HG03439 (cell line): ENCODE results near the gene LHFPL6.

Experiments
- ATAC-seq: cut with Tn5 transposase; IDR thresholded peaks from one replicate; pipeline ENCODE4 v1.9.1; 2021; ENCODE audit warnings: mild to moderate bottlenecking, moderate library complexity; ENCODE audit not compliant: unreplicated experiment

LHFPL6 gene

GRCh38 chr13:39397226-39397895 lies 205.6 kb downstream of the LHFPL6 start:
- ATAC-seq = no peak

- no peak for ATAC-seq
These were observed 208.0 kb downstream of the LHFPL6 start for GRCh38 chr13:39394796-39395678.

DNA sequence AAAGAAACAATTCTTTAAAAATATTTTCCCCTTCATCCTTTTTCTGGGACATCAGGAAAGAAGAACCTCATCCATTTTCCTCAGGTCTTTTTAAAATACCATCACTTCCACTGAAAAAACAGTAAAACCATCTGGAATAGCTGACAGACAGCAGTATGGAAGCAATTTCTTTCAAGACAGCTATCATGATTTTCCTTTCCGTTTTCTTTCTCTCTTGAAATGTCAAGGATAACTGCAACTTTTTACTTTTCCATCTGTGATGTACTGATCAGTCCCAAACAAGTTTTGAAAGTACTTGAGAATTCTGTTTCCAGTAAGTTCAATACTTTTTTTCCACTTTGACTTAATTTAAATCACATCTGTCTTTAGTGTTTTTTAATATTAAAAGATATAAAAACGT lies 211.2 kb downstream of the LHFPL6 start:
- no peak for ATAC-seq

DNA sequence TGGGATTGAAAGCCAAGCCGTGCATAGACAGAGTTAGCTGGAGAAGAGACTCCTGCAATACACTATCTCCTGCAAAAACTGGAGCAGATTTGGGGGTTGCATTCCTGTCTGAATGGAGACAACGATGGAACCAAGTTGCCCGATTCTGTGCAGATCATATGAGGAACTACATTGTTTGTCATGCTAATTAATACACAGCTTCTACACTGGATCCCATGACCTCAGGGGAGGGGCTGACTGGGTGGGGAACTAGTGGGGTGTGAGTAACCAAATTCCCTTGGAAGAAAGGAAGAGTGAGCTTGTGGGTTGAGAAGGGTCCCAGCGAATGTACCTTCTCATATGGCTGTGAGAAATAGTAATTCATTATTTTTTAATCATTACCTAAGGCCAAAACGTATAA lies 214.0 kb downstream of the LHFPL6 start:
- ATAC-seq = no peak

DNA sequence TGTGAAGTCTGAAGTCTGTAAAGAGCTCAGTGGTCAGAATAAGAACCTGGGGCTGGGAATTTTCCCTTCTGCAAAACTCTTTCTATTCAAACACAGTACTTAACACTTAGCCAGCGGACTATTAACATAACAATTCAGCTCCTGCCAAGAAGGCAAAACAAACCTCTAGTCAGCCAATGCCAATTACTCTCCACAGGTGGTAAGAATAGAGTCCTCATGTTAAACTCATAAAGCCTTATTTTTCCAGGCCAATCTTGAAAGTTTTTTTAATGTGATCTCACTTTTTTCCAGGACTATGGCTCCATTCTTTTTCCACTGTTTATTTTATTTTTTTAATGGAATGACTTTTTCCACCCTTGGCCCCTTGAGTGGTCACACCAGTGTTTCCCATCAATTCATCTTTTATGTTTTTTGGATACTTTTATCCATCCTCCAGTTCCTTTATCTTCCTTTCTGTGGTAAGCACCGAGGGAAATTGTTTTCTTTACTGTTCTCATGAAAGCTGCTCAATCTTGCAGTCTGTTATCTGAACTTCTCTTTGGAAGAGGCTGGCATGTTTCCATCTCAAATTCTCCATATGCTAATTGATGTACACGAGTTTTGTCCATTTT lies 217.3 kb downstream of the LHFPL6 start:
- no peak for ATAC-seq

DNA sequence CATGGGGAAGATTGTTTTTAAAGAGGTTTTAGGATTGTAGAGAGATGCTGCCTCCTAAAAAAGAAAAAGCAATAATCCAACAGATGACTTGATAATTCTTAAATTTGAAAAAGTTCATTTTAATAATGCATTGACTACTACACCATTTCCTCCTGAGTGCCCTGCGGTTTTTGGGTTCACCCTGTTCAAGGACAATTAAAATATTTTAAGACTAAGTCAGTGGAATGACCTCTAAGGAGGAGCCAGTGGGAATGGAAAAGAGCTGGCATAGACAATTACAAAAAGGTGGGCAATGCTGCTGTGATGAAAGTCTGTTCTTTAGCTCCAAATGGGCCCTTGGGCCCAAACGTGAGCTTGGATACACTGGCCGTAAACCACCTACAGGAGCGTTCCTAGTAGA lies 217.8 kb downstream of the LHFPL6 start:
- ATAC-seq = no peak

DNA sequence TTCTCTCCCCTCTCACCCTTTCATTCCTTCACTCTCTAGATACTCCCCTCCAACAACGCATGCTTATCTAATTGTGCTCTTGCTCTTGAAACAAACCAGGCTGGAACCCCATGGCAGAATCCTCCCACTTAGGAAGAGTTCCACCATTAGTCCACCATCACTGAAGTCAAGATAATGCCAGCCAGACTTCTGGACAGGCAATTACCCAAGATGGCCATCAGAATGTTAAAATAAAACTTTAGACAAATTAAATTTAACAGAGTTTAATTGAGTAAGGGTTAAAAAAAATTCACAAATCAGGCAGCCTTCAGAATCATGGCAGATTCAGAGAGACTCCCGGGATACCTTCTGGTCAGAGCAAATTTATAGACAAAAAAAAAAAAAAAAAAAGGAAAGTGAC lies 221.5 kb downstream of the LHFPL6 start:
- ATAC-seq = no peak

DNA sequence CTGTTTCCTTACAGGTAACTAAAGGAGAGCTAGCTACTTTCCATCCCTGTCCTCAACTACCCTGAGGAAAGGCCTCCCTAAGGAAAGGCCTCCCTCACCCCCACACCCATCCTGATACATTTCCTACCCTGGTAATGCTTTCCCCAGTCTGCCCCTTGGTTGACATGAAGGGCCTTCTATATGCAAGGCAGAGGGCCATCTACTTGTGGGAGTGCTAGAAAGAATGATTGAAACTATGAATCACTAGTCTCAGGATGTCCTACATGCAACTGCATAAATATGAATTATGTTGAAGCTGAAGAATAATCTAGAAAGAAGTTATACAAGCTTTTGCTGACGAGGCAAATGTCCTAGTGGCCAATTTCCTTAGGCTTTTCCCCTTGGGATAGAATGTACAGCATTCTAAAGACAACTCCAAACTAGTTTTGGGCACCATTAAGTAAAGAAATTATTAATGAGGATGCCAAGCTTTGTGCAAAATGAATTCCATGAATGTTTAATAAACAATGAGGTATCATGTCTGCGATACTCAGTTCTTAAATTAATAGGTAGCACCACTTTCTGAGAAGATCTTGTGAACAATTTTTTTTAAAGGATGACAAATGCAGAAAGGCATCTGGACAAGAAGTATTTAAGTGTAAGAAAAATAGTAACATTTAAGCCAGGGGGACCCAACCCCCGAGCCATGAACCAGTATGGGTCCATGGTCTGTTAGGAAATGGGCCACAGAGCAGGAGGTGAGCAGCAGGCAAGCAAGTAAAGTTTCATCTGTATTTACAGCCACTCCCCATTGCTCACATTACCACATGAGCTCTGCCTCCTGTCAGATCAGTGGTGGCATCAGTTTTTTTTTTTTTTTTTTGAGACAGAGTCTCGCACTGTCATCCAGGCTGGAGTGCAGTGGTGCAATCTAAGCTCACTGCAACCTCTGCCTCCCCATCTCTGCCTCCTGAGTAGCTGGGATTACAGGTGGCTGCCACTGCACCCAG lies 223.0 kb downstream of the LHFPL6 start:
- ATAC-seq = no peak

GRCh38 chr13:39379118-39379517 lies 223.9 kb downstream of the LHFPL6 start:
- peak; percentile 93 for ATAC-seq

DNA sequence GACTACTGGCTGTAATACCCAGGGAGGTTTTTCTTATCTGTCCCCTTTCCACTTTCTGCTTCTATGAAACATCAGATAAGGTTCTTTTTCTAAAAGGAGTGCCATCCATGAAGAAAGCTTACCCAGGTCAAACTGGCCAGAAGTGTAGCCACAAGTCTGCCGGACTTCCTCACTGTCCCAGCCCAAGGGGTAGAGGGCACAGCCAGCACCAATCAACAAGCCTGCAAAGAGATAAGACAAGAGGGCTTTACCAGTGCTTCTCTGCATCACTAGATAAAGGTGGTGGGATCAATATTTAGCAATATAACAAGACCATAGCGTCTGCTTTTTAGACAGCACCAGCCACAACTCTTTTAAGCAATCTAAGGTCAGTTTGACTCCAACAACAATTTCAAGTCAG lies 224.7 kb downstream of the LHFPL6 start:
- ATAC-seq = no peak

- ATAC-seq = no peak
These were observed 225.3 kb downstream of the LHFPL6 start for GRCh38 chr13:39377699-39378098.

DNA sequence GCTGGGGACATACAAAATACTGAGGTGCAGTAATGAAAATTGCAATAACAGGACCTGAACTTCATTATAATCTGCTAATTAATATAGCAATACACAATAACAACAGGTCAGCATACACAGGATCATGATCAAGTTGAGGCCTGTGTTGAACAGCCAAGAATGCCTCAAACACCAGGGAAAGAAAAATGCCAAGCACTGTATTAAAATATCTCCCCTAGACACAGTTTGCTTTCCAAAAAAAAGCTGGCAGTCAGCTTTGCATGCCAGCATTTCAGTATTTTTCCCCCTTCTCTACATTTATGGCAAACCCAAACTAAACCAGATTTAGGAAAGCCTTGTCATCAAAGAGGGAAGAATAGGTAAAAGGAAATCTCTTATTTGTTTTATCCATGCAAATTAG lies 226.9 kb downstream of the LHFPL6 start:
- ATAC-seq = no peak

DNA sequence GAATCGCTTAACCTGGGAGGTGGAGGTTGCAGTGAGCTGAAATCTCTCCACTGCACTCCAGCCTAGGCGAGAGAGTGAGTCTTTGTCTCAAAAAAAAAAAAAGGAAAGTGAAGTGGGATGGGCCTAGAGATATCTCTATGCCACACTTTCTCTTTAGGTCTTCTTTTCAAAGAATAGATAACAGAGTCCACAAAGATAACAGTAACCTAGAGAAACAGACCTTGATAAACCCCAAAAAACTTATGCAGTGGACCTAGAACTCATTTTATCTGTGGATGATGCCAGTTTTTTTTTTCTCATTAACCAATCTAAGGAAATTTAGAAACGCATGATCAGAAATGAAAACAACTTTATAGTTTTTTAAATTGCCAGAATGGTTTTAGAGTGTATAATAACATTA lies 227.4 kb downstream of the LHFPL6 start:
- ATAC-seq = no peak

DNA sequence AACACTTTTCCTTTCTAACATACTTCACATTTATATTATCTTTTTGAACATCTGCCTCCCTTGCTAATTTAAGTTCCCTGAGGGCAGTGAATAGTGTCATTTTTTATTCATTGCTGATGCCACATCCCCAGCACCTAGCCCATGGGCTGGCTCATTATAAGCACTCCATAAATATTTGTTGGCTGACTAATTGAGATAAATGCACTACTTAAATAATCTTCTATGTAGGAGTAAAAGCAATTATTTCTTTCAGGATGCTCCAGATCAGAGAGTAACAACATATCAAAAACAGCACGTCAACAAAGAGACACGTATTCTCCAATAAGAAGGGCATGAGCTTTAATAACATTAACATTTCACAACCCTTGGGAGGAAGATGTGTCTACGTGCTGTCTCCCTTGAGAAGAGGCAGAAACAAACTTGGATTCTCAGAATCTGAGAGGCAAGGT lies 228.2 kb downstream of the LHFPL6 start:
- no peak for ATAC-seq

DNA sequence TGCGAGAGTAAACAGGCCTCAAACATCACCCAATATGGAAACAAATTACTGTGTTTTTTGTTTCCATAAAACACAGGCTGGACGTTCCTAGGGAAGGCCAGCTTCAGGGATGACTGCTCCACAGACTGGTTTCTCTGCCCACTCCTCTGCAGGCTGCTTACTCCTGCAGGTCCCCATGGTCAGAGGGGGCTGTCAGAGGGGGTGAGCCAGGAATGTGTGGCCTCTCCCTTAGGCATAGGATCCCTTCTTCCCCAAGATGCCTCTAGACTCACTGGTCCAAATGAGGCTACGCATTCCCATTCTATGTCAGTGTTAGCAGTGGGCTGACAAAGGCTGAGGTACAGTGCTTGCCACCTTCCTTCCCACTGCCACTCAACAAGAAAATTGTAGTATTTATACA lies 229.8 kb downstream of the LHFPL6 start:
- no peak for ATAC-seq

DNA sequence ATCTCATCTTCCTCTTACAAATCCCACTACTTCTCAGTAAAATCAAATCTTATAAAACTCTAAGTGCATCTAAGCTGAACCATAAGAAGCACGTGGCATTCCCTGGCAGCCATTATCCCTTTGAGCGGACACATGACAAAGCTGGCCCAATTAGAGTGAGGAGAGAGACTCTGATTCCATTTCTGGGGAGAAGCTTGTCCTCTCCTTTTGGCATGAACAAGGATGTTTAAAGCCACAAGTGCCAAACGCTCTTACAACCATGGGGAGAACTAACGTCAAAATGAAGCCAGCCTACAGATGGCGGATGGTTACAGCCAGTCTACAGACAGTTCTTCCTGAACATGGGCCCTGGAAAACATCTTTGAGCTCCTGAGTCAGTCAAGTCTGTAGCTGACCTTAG lies 231.3 kb downstream of the LHFPL6 start:
- no peak for ATAC-seq

DNA sequence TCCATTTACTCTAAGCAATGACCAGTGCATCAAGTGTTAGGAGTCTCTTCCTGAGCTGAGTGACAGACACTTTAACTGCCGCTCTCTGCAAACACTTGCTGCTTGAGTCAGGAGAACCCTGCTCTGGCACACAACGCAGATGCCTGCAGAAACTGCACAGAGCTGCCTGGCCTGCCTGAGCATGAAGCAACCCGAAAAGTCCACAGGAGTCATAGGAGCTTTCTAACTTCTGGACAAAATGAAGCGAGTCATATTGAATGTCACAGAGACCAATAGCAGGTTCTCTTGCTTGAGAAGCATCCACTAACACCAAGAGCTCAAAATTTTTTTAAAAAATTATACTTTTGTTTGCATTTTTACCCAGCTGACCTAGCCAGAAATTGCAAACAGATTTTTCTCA lies 232.4 kb downstream of the LHFPL6 start:
- ATAC-seq = no peak

- no peak for ATAC-seq
These were observed 232.9 kb downstream of the LHFPL6 start for GRCh38 chr13:39370048-39370447.

GRCh38 chr13:39369161-39369890 lies 233.7 kb downstream of the LHFPL6 start:
- ATAC-seq = no peak

DNA sequence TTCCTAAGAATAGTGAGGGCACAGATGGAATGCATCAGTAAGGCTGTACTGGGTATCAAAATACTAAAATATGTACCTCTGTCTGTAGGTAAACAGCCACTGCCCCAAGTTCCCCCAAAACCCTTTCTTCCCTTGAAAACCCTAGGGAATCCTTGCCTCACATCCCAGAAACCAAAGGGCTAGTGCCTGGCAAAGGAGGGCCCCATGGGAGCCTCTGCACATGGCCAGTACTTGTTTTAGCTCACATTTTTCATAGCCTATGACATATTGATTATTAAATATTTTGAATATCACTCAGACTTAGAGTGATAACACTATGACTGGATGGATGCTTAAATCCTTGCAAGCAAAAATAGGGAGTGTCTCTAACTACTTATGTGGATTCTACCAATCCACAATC lies 237.1 kb downstream of the LHFPL6 start:
- ATAC-seq = no peak
